Activated CD4-positive, alpha-beta T cell treated with anti-CD3 and anti-CD28 coated beads, Interleukin-2, Interleukin-4, amounts not matched to agents 100 ng/mL and 50 ng/mL, durations not matched to agents 16 hours and 8 hours (primary cell): ENCODE results near the gene MAN2C1.
"Not testable (repeated sequence)": the region's sequence is repeated elsewhere in the genome, so short reads cannot be mapped to it uniquely, and the experiment has no call there.

Source experiments
- DNase-seq: peaks from one replicate; pipeline ENCODE4 v3.0.0-alpha.2; 2020; ENCODE audit warnings: low spot score

MAN2C1 gene

DNA sequence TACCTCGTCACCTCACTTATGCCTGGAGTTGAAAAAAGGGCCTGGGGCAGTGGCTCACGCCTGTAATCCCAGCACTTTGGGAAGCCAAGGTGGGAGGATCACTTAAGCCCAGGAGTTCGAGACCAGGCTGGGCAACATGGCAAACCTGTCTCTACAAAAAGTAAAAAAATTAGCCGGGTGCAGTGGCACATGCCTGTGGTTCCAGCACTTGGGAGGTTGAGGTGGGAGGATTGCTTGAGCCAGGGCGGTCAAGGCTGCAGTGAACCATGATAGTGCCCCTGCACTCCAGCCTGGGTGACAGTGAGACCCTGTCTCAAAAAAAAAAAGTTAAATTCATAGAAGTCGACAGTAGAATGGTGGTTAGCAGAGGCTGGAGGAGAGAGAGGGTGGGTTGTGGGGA, 26.2 kb downstream of the MAN2C1 start:
- no peak for DNase-seq

DNA sequence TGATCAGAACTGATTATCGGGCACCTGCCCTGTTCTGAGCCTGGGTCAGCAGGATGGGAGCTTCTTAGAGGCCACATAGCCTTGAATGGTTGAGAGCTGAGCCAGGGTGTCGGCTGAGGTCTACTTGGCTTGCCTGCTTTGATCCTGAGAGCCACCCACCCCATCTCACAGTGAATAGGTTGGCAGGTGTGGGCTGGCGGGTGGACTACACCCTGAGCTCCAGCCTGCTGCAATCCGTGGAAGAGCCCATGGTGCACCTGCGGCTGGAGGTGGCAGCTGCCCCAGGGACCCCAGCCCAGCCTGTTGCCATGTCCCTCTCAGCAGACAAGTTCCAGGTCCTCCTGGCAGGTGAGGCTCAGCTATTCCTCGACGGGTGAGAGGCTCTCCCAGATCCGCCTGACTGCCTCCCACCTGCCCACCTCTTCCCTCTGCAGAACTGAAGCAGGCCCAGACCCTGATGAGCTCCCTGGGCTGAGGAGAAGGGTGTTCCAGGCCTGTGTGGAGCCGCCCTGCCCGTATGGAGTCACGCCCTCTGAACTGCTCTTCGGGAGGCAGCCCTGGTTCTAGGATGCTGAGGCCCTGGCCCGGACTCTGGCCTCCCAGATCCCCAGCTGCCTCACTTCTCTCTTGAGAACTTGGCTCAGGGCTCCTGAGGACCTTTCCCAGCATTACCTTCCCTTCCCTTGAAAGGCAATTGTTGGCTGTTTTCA, 28.7 kb downstream of the MAN2C1 start:
- no peak for DNase-seq

GRCh38 chr15:75338661-75339240, 29.7 kb downstream of the MAN2C1 start:
- DNase-seq = no peak

- peak; percentile 92 for DNase-seq
Observed at GRCh38 chr15:75335705-75336355, 32.6 kb downstream of the MAN2C1 start, which contains the start of gene COMMD4. Gene COMMD4, plus strand, starts transcription at chr15:75336063. Its CDS starts 27 bp downstream, at chr15:75336090.

- DNase-seq = no peak
Observed at GRCh38 chr15:75335313-75335704, 33.1 kb downstream of the MAN2C1 start.

- not testable (repeated sequence) for DNase-seq
Observed at GRCh38 chr15:75333654-75334419, 34.6 kb downstream of the MAN2C1 start.

GRCh38 chr15:75332093-75332492, 36.3 kb downstream of the MAN2C1 start:
- DNase-seq = not testable (repeated sequence)

DNA sequence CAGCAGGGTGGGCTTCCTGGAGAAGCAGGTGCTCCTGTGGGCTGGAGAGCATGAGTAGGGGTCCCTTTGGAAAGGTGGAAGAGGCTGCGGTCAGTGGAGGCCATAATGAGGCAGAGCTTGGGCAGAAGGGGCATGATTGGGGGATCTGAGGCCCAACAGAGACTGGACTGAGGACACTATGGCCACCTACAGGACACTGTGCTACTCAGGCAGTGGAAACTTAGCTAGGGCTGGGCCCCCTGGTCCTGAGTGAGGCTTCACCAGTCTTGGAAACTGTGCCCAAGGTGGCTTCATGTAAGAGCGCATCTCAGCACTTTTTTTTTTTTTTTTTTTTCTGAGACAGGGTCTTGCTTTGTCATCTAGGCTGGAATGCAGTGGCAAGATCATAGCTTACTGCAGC, 38.8 kb downstream of the MAN2C1 start:
- no peak for DNase-seq

GRCh38 chr15:75328493-75329314, 39.7 kb downstream of the MAN2C1 start:
- no peak for DNase-seq

GRCh38 chr15:75327491-75327890, 40.9 kb downstream of the MAN2C1 start:
- no peak for DNase-seq

DNA sequence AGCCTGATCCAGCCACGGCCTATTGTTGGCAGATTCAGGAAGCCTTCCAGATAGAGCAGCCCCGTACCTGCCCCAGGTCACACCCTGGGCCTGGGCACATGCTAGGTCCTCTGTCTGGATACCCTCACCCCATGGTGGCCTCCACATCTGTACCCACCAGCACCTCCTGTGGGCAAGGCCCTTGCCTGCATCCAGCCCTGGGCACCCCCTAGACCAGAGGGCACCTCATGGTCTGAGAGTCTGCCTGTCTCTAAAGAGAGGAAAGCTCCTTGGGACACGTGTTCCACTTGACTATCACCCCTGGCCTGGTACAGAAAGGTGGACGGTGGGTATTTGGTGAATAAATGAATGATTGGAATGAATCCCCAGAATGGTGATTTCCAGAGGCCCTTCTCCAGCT, 41.4 kb downstream of the MAN2C1 start:
- DNase-seq = no peak

- no peak for DNase-seq
Observed at GRCh38 chr15:75325922-75326321, 42.5 kb downstream of the MAN2C1 start.

DNA sequence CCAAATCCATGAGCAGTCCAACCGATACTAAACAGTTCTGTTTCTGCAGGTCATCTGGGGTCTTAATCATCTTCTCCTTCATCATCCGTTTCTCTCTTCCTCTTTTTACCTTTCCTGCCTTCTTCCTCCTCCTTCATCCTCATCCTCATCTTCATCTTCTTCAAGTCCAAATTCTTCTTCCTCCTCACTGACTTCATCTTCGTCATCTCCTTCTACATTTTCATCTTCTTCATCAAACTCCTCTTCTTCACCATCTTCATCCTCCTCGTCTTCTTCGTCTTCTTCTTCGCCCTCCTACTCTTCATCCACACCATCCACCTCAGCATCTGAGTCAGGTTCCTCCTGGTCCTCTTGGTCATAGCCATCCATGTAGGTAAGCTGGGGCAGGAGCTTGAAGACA, 46.7 kb downstream of the MAN2C1 start:
- DNase-seq = no peak

DNA sequence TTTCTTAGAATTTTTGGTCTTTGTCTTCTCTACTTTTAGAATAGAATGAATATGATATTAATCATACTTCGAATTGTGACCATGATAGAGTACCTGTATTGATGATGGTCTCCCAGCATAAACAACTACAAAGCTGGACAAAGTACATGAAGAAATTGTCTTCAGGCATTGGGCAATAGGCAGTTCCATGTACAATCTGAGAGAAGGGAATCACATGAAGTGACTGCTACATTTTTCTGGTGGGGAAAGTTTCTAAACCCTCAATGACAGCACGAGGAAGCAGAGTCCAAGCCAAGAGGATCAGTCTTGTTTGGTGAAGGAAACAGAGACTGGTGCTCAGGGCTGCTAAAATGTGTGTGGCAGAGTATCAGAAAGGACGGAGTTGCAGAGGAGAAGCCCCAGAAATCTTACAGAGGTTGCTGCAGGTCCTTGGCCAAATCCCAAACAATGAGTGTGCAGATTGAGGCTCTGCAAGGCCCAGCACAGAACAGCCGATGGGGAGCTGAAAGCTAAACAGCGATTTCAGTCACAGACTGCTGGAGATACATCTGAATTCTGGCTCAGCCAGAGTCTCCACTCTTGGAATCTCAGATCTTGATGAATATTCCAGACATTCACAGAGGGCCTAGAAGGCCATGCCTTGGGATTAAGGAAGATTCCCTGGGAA, 49.0 kb downstream of the MAN2C1 start:
- DNase-seq = not testable (repeated sequence)

- no peak for DNase-seq
Observed at GRCh38 chr15:75314552-75315290, 53.7 kb downstream of the MAN2C1 start.

GRCh38 chr15:75313116-75313845, 55.1 kb downstream of the MAN2C1 start:
- DNase-seq = no peak

DNA sequence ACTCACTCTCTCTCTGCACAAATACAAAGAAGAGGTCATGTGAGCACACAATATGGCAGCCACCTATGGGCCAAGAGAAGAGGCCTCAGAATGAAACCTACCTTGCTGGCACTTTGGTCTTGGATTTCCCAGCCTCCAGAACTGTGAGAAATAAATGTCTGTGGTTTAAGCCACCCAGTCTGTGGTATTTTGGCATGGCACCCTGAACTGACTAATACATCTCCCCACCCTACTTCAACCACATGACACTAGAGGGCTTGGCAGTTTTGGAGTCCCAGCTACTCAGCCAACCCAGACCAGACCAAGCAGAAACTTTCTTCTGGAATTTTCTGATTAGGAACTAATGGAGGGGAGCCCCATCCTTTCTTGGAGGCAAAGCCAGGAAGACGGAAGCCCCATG, 55.9 kb downstream of the MAN2C1 start:
- peak; percentile 24 for DNase-seq

- DNase-seq = no peak
Observed at GRCh38 chr15:75309711-75310110, 58.7 kb downstream of the MAN2C1 start.

DNA sequence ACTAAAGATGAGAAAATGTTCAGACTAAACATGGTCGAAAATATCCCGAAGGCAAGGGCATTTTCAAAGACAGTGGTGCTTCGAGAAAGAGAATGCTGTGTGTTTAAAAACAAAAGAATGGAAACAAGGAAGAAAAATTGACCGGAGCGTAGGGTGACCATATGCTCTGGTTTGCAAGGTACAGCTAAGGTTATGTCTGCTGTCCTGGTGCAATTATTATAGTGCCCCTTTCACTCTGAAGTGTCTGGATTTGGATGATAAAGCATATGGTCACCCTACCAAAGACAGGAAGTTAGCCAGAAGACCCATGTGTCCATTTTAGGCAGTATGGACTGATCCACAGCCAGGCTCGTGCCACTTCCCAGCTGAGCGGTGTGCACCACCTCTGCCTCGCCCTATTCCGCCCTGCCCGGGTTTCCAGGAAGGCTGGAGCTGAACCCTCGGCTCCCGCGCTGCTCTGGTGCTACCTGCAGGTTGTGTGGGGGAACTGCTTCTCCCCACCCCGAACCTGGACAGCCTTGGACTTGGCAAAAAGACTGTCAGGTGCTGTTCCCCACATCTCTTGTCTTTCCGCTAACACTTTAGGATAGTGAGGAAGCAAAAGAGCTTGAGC, 60.5 kb downstream of the MAN2C1 start:
- DNase-seq = peak; percentile 24
